HG03521 (cell line): ENCODE results near the gene FAM83G.

ENCODE experiments used
- ATAC-seq: cut with Tn5 transposase; IDR thresholded peaks from one replicate; pipeline ENCODE4 v1.9.1; 2021; ENCODE audit warnings: mild to moderate bottlenecking, moderate library complexity; ENCODE audit not compliant: unreplicated experiment

FAM83G gene

DNA sequence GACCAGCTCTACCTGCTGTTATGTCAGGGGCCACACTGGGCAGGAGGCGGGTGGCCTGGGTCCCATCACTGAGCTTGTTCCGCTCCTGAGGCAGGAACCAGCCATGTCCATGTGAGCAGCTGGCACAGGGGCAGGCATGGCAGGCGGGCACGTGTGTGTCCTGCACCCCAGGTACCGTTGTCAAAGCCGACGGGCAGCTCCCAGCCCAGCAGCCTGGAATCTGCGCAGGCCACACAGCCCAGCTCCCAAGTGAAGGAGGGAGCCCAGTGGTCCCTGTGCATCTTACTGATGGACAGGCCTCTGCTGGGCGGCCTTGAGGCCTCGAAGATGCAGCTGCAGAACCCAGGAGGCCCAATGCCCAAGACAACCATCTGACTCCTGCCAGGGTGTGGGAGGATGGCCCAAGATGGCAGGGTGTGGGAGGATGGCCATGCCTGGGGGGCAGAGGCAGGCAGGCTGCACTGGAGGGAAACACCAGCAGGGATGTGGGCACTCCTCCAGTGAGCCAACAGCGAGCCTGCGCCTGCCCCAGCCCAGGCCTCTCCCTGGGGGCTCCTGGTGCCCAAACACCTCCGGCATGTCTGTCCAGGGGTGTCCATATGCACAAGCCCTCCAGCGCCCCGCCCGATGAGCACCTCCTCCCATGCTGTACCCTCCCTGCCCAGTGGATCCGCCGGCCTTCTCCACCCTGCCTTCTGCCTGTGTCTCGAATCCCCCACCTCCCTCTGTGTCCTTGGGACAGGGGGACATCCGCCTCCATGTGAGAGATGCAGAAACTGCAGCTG, 12.8 kb downstream of the FAM83G start:
- no peak for ATAC-seq

DNA sequence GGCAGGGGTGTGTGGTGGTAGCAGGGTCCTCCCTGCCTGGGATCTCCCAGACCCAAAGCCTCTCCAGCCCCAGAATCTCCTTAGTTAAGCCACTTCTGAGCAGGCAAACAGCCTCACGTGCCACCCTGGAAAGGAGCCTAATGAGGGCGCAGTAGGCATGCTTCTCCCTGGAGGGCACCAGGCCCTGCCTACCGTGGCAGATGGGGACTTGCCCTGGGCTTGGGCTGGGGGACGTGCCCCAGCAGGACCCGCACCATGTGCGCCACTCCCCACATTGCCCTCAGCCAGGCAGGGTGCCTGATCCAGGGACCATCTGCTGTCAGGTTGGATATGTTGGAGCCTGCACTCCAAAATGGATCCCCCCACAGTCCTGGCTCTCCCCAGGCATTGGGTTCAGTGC, 14.2 kb downstream of the FAM83G start:
- ATAC-seq, result no peak

GRCh38 chr17:18988546-18989173, 15.9 kb downstream of the FAM83G start:
- ATAC-seq, result no peak

- ATAC-seq, result no peak
Measured at GRCh38 chr17:18987862-18988545, 16.6 kb downstream of the FAM83G start.

DNA sequence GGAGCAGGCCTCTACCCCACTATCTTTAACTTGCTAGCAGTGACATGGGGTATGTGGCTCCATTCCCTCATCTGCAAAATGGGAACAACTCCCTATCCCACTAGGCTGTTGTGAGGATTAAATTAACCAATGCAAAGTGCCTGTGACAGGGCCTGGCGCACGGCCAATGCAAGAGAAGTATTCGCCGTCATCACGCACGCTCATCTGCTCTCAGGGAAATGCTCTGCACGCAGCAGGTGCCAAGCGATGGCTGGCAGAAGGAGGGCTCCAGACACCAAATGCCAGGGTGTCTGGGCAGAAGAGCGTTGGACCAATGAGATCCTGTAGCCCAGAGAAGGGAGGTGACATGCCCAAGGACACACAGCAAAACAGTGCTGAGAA, 17.3 kb downstream of the FAM83G start:
- no peak for ATAC-seq

GRCh38 chr17:18986541-18987229, 17.9 kb downstream of the FAM83G start:
- no peak for ATAC-seq

DNA sequence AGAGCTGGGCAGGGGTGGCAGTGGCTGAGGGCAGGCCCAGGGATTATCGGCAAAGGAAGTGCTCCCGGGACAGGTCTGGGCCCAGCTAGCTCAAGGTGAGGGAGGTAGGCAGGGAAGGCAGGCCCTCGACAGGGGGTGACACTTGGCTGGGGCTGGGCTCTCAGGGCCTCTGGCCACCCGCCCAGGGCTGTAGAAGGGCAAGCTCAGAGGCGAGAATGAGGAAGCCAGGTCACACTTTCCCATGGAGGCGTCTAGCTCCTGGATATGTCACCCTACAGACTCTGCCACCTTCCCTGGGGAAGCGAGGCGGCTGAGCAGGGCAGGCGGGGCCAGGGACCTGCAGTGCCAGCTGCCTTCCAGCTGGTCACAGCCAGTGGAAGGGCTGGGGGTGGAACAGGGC, 19.1 kb downstream of the FAM83G start:
- ATAC-seq, result no peak

DNA sequence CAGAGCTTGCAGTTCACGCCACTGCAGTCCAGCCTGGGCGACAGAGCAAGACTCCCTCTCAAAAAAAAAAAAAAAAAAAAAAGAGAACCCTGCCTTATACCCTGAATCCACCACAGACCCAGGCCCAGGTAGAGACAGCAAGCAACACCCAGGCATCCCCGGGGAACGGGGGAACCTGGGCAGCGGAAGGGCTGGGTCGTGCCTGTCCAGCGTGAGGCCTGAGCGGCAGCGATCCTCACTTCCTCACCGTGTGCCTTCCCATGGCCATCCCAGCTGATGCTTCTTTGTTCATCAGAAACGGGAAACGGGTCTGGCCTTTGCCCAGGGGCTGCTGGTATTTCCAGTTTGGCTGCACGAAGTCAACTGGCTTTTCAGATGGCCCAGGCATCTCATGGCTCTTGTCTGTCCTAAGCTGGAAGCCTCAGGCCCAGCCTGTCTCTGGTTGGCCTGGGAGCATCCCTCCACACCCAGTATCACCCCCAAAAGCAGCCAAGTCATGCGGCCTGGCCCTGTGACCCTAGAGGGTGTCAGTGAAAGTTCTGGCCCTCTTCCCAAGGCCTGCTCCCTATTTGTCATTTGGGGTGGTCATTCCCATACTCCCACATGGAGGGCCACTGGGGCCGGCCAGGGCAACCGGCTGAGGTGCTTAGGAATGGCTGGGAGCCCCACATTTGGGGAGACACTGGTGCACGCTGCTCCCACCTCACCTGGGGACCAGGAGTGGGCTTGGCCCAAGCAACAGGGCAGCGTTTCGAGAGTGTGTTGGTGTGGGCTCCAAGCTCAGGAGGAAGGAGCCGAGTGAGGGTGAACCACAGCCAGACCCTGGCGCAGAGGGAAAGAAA, 20.1 kb downstream of the FAM83G start:
- ATAC-seq, result no peak

DNA sequence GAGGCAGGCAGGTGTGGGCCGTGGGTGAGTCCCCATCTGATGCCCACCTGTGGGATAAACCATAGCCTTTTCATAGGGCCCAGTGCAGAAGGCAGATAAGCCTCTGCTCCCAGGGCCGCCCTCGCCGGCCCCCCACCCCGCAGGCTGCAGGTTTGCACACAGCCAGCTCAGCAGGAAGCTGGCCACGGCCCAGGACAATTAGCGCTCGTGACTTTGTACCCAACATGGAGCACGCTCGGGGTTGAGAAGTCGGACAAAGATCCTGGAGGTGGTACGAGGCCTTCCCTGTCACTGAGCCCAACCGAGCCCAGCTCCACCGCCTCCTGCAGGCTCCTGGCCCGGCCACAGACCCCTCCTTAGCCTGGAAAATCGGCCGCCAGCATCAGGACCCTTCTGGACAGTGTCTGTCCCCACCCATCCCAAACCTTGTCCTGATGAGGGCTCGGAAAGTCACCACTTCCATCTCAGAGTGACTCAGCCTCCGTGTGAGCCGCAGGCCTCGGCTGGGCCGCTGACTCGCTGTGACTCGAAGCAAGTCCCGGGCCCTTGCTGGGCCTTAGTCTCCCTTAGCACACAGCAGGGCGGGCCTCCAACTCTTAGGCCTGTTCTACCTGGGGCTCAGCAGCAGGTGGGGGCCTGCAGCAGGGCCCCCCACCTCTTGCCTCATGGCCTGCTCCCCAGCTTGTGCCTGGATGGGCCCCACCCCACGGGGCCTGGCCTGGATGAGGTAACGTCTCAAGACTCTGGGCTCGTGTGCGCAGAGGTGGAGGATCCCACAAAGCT, 22.7 kb downstream of the FAM83G start:
- no peak for ATAC-seq

- ATAC-seq, result no peak
Measured at GRCh38 chr17:18981335-18981641, 23.3 kb downstream of the FAM83G start.

GRCh38 chr17:18980682-18981334, 23.8 kb downstream of the FAM83G start:
- no peak for ATAC-seq

DNA sequence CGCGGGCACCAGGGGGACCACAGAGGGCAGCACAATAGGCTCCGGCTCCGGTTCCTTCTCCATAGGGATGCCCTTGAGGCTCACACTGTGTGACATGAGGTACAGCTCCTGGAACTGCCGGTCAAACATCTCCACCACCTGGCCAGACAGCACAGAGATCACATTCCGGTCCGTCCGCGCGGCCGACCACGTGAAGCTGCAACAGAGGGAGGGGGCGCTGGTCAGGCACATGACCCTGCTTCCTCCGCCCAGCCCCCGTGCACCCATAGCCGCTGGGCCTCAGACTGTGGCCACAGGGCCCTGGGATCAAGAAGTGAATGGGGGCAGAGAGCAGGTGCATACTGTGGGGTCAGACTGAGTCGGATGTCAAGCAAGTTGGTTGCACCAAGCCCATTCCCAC, 25.9 kb downstream of the FAM83G start:
- ATAC-seq, result no peak

GRCh38 chr17:18978050-18978449, 26.5 kb downstream of the FAM83G start:
- no peak for ATAC-seq

DNA sequence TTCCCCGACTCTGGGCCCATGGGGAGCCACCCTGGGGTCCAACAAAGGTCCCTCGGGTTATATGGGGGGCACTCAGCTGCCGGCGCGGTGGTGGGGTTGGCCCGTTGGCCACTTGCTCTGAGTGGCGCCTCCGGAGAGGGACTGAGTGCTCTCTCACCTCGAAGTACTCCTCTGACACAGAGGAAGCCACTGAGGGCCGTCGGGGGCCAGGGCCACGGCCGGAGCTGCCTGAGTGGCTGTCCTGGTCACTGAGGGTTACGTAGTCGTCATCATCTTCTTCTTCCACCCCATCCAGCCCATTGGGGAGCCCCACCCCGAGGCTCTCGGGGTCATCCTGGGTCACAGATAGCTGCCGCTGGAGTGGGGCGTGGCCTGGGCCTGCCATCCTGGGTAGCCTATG, 26.9 kb downstream of the FAM83G start:
- no peak for ATAC-seq

GRCh38 chr17:18977021-18977420, 27.5 kb downstream of the FAM83G start:
- ATAC-seq, result no peak

- no peak for ATAC-seq
Measured at GRCh38 chr17:18976201-18976600, 28.4 kb downstream of the FAM83G start.

DNA sequence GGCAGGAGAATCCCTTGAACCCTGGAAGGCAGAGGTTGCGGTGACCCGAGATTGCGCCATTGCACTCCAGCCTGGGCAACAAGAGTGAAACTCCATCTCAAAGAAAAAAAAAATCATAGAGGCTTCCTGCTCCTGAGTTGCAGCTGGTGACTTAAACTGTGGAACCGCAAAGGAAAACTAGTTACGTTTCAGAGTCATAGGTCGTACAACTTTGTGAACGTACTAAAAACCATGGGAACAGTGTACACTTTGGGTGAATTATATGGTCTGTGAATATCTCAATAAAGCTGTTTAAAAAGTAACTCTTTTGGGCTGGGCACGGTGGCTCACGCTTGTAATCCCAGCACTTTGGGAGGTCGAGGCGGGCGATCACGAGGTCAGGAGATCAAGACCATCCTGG, 29.0 kb downstream of the FAM83G start:
- no peak for ATAC-seq

- no peak for ATAC-seq
Measured at GRCh38 chr17:18974407-18975149, 30.0 kb downstream of the FAM83G start.

GRCh38 chr17:18971801-18972200, 32.8 kb downstream of the FAM83G start:
- ATAC-seq, result no peak
